Measurements from ENCODE around the gene NLRP6. TPM values are rescaled to one million over a fixed set of nuclear protein-coding genes. Genes with fewer than 3 reads are reported as not detected.

The NLRP6 gene
- total RNA-seq, 2 experiments from 2014 or later, result 1.2 to 1.5 TPM

DNA sequence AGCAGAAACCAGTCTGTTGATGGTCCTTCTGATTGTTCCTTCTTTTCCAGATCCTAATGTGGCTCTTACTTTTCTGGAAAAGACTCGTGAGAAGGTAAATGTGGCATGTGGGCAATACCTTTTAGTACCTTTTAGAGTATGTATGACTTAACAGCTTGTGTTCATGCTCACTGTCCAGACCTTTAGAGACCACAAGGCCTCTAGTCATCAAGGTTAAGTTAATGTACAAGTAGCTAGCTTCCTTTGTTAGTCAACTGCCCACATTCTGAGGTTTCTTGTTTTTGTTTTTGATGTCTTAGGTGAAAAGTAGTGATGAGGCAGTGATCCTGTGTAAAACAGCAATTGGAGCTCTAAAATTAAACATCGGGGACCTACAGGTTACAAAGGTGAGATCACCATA is 33.8 kb upstream of the NLRP6 start:
- no peak for DNase-seq
- Mint-ChIP-seq H3K9me3 (no peaks in the 10 kb centered on the region), H3K4me1 (ENCODE audit: low read depth) (peaks cover 36% of the 10 kb centered on the region), H3K27me3 (ENCODE audit: low read depth) (no peaks in the 10 kb centered on the region), H3K36me3 (ENCODE audit: low read depth) (peaks cover 71% of the 10 kb centered on the region), H3K4me3 (no peak overlapping the region), H3K27ac (no peak overlapping the region)
- intact Hi-C loops (cut with micrococcal nuclease), result no loop called here
- CTCF ChIA-PET, result interaction anchor here (0.7 kb wide), 1 partner anchor 204 kb away, joined by 3 read pairs; no protein-coding TSS in a partner anchor

DNA sequence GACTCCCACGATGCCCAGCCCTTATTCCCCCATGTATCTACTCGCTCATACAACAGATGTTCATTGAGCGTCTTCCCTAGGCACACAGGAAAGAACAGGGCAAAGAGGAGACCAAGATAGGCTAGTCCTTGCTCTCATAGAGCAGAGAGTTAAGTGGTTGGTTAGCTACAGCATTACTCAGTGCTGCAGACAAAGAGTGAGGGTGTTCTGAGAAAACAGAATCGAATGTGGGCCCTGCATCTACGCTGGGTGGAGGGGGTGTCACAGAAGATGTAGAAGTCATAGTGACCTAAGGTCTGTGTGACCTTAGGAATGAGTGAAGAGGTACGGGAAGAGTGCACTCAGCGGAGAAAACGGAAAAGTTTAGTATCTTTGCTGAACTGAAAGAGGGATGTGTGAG is 29.1 kb upstream of the NLRP6 start:
- DNase-seq, result no peak
- no peaks in the 10 kb centered on the region for H3K27me3 Mint-ChIP-seq (ENCODE audit: low read depth)
- H3K27ac Mint-ChIP-seq, result no peak overlapping the region
- no peak overlapping the region for H3K4me3 Mint-ChIP-seq
- peaks cover 15% of the 10 kb centered on the region for H3K4me1 Mint-ChIP-seq (ENCODE audit: low read depth)
- no peaks in the 10 kb centered on the region for H3K9me3 Mint-ChIP-seq
- intact Hi-C loops (cut with micrococcal nuclease), result no loop called here
- CTCF ChIA-PET, result interaction anchor here (1.1 to 3.6 kb wide), 6 partner anchors 12 to 114 kb away, joined by 3 to 28 read pairs (median 8); partner anchors contain the start of gene PSMD13
- H3K36me3 Mint-ChIP-seq (ENCODE audit: low read depth), result peaks cover 62% of the 10 kb centered on the region

DNA sequence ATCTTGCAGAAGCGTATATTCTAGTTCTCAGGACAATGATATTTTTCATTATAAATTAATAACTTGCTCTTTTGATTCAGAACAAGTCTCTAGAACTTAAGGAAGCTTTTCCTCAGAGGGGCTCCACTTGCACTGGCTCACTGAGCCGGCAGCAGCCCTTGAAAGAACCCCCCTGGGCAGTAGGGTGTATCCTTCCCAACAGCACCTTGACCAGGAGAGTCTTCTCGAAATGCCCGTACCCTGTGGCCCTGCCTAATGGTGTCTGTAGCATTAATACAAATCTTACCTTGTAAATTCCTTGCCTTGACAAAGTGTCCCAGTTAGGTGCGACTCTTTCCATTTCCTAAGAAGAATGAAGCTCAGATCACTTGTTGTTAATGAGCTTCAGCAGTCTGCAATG is 27.9 kb upstream of the NLRP6 start:
- intact Hi-C loops (cut with micrococcal nuclease), result loop anchor here (1.0 to 2.0 kb wide), 5 partner anchors 19 to 107 kb away; no protein-coding TSS in a partner anchor
- no peaks in the 10 kb centered on the region for H3K27me3 Mint-ChIP-seq (ENCODE audit: low read depth)

DNA sequence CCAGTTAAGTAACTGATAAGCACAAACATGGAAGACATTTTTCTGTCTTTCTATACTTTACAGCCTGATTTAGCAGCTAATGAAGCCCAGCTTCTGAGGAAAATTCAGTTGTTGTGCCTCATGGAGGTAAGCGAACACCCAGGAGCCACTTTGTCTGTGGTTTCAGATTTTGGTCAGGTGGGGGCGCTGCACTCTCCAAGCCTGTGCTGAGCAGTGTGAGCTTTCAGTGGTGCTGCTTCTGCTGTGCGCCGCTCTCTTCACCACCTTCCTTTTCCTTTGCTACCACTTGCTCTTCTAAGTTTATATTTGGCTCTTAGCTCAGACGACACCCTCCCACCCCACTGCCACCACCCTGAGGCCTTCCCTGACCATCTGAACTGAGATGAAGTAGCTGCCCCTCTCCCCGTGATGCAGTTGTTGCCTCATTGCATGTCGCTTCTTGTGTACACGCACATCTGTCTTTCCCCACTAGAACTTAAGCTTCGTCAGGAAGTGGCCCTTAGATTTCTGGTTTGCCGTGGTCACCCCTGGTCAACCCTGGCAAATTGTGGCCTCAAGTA is 27.4 kb upstream of the NLRP6 start:
- DNase-seq, result peak; percentile 93
- Mint-ChIP-seq H3K4me1 (ENCODE audit: low read depth) (peaks cover 13% of the 10 kb centered on the region), H3K27me3 (ENCODE audit: low read depth) (no peaks in the 10 kb centered on the region), H3K9me3 (no peaks in the 10 kb centered on the region), H3K27ac (peak overlapping the region; percentile 81), H3K36me3 (ENCODE audit: low read depth) (peaks cover 50% of the 10 kb centered on the region), H3K4me3 (no peak overlapping the region)
- intact Hi-C loops (cut with micrococcal nuclease), result loop anchor here (1.0 to 2.0 kb wide), 6 partner anchors 9 to 106 kb away; no protein-coding TSS in a partner anchor
- CTCF ChIA-PET, result interaction anchor here (0.7 to 3.6 kb wide), 34 partner anchors 9 to 231 kb away, joined by 3 to 28 read pairs (median 8); partner anchors contain the start of genes BET1L, IFITM2, IFITM5 and NLRP6

More for the DNA sequence above, 27.9 kb upstream of the NLRP6 start:
- Mint-ChIP-seq H3K4me1 (ENCODE audit: low read depth) (peaks cover 13% of the 10 kb centered on the region), H3K4me3 (no peak overlapping the region), H3K9me3 (no peaks in the 10 kb centered on the region), H3K36me3 (ENCODE audit: low read depth) (peaks cover 56% of the 10 kb centered on the region), H3K27ac (peak overlapping the region; percentile 81)
- CTCF ChIA-PET, result interaction anchor here (0.6 to 3.6 kb wide), 33 partner anchors 8 to 231 kb away, joined by 3 to 28 read pairs (median 8); partner anchors contain the start of genes BET1L, IFITM2, NLRP6 and PSMD13
- no peak for DNase-seq

DNA sequence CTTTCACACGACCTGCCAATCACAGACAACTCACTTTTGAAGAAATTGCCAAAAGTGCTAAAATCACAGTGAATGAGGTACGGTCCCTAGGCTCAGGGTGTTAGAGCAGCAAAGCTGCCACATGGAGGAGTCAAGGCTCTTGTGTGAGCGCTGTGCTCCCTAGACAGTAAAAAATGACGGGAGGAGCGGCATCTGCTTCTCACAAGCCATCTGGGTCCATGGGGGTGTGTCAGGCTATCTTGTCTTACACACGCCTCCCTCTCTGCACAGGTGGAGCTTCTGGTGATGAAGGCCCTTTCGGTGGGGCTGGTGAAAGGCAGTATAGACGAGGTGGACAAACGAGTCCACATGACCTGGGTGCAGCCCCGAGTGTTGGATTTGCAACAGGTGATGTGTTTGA is 26.7 kb upstream of the NLRP6 start:
- no peak for DNase-seq
- Mint-ChIP-seq H3K27ac (no peak overlapping the region), H3K36me3 (ENCODE audit: low read depth) (peaks cover 43% of the 10 kb centered on the region), H3K27me3 (ENCODE audit: low read depth) (no peaks in the 10 kb centered on the region), H3K4me1 (ENCODE audit: low read depth) (peaks cover 13% of the 10 kb centered on the region), H3K4me3 (no peak overlapping the region), H3K9me3 (no peaks in the 10 kb centered on the region)
- CTCF ChIA-PET, result interaction anchor here (0.9 to 3.6 kb wide), 29 partner anchors 9 to 198 kb away, joined by 3 to 28 read pairs (median 8); partner anchors contain the start of genes BET1L, IFITM2, IFITM5 and NLRP6
- intact Hi-C loops (cut with micrococcal nuclease), result loop anchor here (1.0 to 2.0 kb wide), 4 partner anchors 9 to 105 kb away; no protein-coding TSS in a partner anchor

DNA sequence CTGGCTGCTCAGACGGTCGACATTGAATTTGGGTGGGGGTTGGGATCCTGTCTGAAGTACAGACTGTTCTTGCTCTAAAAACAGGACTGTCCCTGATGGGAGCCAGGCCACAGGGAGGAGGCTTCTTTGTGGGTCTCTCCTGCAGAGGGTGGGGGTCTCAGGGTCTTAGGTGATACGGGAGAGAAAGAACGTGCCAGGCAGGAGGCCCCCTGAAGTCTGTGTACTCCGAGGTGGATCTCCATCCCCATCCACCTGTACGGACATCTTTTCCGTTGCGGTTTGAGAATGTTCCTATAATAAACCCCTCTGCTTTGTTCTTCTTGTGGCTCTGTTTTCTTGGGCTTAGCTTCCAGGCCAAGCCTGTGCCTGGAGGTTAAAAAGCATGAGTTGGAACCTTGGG is 25.5 kb upstream of the NLRP6 start:
- DNase-seq, result no peak
- no peak overlapping the region for H3K4me3 Mint-ChIP-seq
- H3K4me1 Mint-ChIP-seq (ENCODE audit: low read depth), result peaks cover 13% of the 10 kb centered on the region
- intact Hi-C loops (cut with micrococcal nuclease), result no loop called here
- CTCF ChIA-PET, result interaction anchor here (1.1 to 3.6 kb wide), 5 partner anchors 9 to 111 kb away, joined by 3 to 25 read pairs (median 8); no protein-coding TSS in a partner anchor
- H3K36me3 Mint-ChIP-seq (ENCODE audit: low read depth), result peaks cover 34% of the 10 kb centered on the region
- H3K9me3 Mint-ChIP-seq, result no peaks in the 10 kb centered on the region
- H3K27ac Mint-ChIP-seq, result no peak overlapping the region
- no peaks in the 10 kb centered on the region for H3K27me3 Mint-ChIP-seq (ENCODE audit: low read depth)

DNA sequence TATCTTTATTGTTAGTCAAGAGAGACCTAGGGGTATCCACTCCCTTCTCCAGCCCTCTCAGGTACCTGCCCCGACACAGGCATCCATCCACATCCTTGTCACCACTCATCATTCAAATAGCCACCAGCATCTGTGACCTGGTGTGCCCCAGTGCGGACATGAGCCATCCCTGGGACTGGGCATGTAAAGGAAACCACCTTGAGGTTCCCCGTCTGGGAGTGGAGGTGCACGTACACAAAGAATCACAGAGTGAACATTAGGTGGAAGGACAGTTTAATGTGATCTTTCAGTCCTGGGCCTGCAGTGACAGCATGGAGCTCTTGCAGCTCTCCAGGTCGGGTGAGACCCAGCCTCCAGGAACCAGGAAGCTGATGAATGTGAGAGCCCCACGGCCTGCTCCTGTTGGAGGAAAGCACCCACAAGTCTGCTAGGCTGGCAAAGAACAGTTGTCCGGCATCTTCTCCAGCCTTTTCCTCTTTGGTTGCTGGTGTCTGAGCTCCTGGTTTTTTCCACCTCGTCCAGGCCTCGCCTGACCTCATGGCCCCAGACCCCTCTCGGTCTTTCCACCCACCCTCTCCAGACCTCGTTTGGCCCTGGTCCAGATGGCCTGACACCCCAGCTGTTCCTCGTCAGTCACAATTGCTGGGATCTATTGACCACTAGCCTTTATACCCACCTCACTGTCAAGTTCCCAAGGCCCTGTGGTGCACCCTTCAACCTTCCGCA is 24.9 kb upstream of the NLRP6 start:
- no peak overlapping the region for H3K27ac Mint-ChIP-seq
- no peak for DNase-seq
- intact Hi-C loops (cut with micrococcal nuclease), result no loop called here
- no peak overlapping the region for H3K4me3 Mint-ChIP-seq
- H3K27me3 Mint-ChIP-seq (ENCODE audit: low read depth), result no peaks in the 10 kb centered on the region
- H3K4me1 Mint-ChIP-seq (ENCODE audit: low read depth), result peaks cover 13% of the 10 kb centered on the region
- H3K9me3 Mint-ChIP-seq, result no peaks in the 10 kb centered on the region
- CTCF ChIA-PET, result interaction anchor here (0.7 to 1.1 kb wide), 3 partner anchors 8 to 56 kb away, joined by 3 to 4 read pairs (median 3); no protein-coding TSS in a partner anchor
- H3K36me3 Mint-ChIP-seq (ENCODE audit: low read depth), result peaks cover 30% of the 10 kb centered on the region

DNA sequence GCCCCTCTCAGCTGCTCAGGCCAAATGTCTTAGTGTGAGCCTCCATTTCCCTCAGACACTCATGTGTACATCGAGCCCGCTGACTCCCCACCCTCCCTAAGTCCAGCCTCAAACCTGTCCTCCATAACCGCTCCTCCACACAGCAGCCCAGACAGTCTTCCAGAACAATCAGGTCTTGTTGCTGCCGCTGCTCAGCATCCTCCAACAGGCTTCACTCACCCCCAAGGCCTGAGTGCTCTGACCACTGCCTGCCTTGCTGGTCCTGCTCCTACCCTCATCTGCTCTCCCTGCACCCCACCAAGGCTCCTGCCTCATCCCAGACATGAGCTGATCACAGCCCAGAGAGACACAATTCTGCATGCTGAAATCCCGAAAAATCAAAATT is 24.3 kb upstream of the NLRP6 start:
- H3K4me3 Mint-ChIP-seq, result no peak overlapping the region
- CTCF ChIA-PET, result interaction anchor here (0.7 to 1.1 kb wide), 3 partner anchors 7 to 57 kb away, joined by 3 to 4 read pairs (median 3); no protein-coding TSS in a partner anchor
- intact Hi-C loops (cut with micrococcal nuclease), result no loop called here
- no peak overlapping the region for H3K27ac Mint-ChIP-seq
- no peak for DNase-seq
- peaks cover 13% of the 10 kb centered on the region for H3K4me1 Mint-ChIP-seq (ENCODE audit: low read depth)
- H3K36me3 Mint-ChIP-seq (ENCODE audit: low read depth), result peaks cover 26% of the 10 kb centered on the region
- no peaks in the 10 kb centered on the region for H3K9me3 Mint-ChIP-seq
- H3K27me3 Mint-ChIP-seq (ENCODE audit: low read depth), result no peaks in the 10 kb centered on the region

DNA sequence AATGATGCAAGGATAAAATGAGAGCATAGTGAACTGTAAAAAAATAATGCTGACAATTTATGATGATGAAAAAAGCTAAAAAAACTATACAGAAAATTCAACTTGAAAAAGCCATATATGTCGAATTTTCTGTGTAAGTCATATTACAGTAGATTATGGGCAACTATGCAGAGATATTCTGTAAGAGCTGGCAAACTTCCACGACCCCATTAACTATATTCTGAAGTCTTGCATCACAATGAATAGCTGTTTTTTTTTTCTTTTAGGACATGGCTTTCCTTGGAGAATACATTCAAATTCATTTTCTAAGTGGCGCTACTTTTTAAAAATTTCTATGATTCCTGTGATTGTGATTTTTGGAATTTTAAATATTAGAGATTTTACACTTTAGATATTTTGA is 23.0 kb upstream of the NLRP6 start:
- CTCF ChIA-PET, result no interaction called here
- no peak for DNase-seq
- intact Hi-C loops (cut with micrococcal nuclease), result no loop called here
- H3K36me3 Mint-ChIP-seq (ENCODE audit: low read depth), result peaks cover 20% of the 10 kb centered on the region
- no peaks in the 10 kb centered on the region for H3K27me3 Mint-ChIP-seq (ENCODE audit: low read depth)
- no peak overlapping the region for H3K4me3 Mint-ChIP-seq
- no peak overlapping the region for H3K27ac Mint-ChIP-seq
- no peaks in the 10 kb centered on the region for H3K9me3 Mint-ChIP-seq
- peaks cover 8% of the 10 kb centered on the region for H3K4me1 Mint-ChIP-seq (ENCODE audit: low read depth)

DNA sequence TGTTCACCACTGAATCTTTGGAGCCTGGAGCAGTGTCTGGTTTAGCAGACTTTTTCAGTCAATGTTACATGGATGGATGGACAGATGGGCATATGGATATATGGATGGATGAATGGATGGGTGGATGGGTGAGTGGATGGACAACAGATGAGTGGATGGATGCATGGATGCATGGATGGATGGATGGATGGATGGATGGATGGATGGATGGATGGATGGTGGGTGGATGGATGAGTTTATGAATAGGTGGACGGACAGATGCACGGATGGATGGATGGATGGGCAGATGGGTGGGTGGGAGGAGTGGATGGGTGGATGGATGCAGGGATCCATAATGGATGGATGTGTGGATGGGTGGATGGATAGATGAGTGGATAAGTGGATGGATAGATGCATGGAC is 22.4 kb upstream of the NLRP6 start:
- Mint-ChIP-seq H3K36me3 (ENCODE audit: low read depth) (peaks cover 15% of the 10 kb centered on the region), H3K4me1 (ENCODE audit: low read depth) (peaks cover 3% of the 10 kb centered on the region), H3K27me3 (ENCODE audit: low read depth) (no peaks in the 10 kb centered on the region), H3K4me3 (no peak overlapping the region), H3K9me3 (no peaks in the 10 kb centered on the region), H3K27ac (no peak overlapping the region)
- intact Hi-C loops (cut with micrococcal nuclease), result no loop called here
- CTCF ChIA-PET, result no interaction called here
- no peak for DNase-seq

DNA sequence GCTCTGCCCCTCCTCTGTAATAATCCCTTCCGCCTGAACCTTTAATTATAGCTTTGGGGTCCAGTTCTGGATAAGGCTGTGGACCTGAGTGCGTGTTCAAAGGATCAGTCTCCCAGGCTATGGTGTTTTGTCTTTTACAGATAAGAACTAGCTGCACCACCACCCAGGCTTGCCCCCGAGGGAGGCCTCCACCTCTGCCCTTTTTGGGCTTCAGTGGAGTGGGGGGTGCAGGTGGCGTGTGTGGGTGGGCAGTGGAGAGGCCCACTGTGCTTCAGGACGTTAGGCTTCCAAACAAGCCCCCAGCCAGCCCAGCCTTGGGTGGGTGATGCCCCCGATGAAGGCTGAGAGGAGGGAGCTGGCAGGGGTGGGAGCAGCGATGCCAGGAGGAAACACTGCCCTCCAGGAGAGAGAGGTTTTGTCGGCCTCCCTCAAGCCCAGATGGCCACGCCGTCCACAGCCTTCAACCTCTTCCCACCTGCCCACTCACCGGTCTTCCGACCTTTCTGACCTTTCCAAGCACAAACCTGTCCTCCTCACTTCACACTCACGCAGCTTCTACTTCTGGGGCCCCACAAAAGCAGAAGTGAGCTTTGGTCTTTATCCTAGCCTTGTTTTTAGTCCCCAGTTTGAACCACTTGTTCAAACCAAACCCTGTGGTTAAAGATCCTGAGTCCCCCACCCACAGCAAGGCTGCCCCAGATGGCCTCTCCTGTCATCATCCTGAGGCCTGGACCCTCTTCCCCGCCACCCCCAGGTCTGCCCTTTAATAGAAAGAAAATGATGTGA is 21.1 kb upstream of the NLRP6 start:
- intact Hi-C loops (cut with micrococcal nuclease), result no loop called here
- Mint-ChIP-seq H3K36me3 (ENCODE audit: low read depth) (peaks cover 9% of the 10 kb centered on the region), H3K4me1 (ENCODE audit: low read depth) (no peaks in the 10 kb centered on the region), H3K27ac (no peak overlapping the region), H3K9me3 (no peaks in the 10 kb centered on the region), H3K4me3 (no peak overlapping the region), H3K27me3 (ENCODE audit: low read depth) (no peaks in the 10 kb centered on the region)
- no peak for DNase-seq
- CTCF ChIA-PET, result no interaction called here

All from activated naive CD4-positive, alpha-beta T cell treated with anti-CD3 and anti-CD28 coated beads for 36 hours (primary cell).